Kidney (tissue), 14 donors: ENCODE data around the gene INO80. TPM values are rescaled to one million over a fixed set of nuclear protein-coding genes. Genes with fewer than 3 reads are reported as not detected.

Experiments
- DNase-seq, 5 donors: peaks; one replicate each; pipeline ENCODE4 v3.0.0-alpha.2; 2013 to 2020
- FAIRE-seq: peaks from 2 replicates; lab custom pipeline; 2012; peaks lifted over from hg19 to GRCh38; lab: Jason Lieb, UNC
- H3K27ac ChIP-seq, 2 donors: one replicate each; pipeline ENCODE4 v1.7.0; 2013; ENCODE audit warnings: low read depth in 2 of 2, low read length in 2 of 2, inconsistent platforms in 1 of 2
- H3K27me3 ChIP-seq: one replicate; pipeline ENCODE4 v1.7.1; 2013; ENCODE audit warnings: low read length, inconsistent platforms; ENCODE audit not compliant: control insufficient read depth, insufficient read depth
- H3K36me3 ChIP-seq, 3 donors: one replicate each; pipeline versions ENCODE4 v1.7.0 to v1.7.1; 2013; ENCODE audit warnings: low read length in 3 of 3, control low read depth in 1 of 3, inconsistent platforms in 1 of 3; ENCODE audit not compliant: insufficient read depth in 3 of 3, control insufficient read depth in 2 of 3
- H3K4me1 ChIP-seq, 3 donors: one replicate each; pipeline versions ENCODE4 v1.7.0 to v1.7.1; 2013; ENCODE audit warnings: low read length in 3 of 3, inconsistent platforms in 1 of 3, low read depth in 1 of 3; ENCODE audit not compliant: control insufficient read depth in 2 of 3, insufficient read depth in 2 of 3
- H3K4me3 ChIP-seq, 3 donors: one replicate each; pipeline versions ENCODE4 v1.7.0 to v1.8.1; 2013; ENCODE audit warnings: low read length in 3 of 3, control low read depth in 1 of 3, inconsistent platforms in 1 of 3
- H3K9ac ChIP-seq, 3 donors: one replicate each; pipeline versions ENCODE4 v1.7.0 to v1.7.1; 2013; ENCODE audit warnings: low read length in 3 of 3, control low read depth in 1 of 3, inconsistent platforms in 1 of 3
- H3K9me3 ChIP-seq, 3 donors: one replicate each; pipeline versions ENCODE4 v1.7.0 to v1.7.1; 2013; ENCODE audit warnings: low read length in 3 of 3, control low read depth in 1 of 3, inconsistent platforms in 1 of 3; ENCODE audit not compliant: control insufficient read depth in 2 of 3, insufficient read depth in 1 of 3
- CTCF ChIP-seq: IDR thresholded peaks from 3 replicates; pipeline ENCODE4 v1.5.1; 2012; ENCODE audit warnings: mild to moderate bottlenecking, moderate library complexity, borderline replicate concordance; ENCODE audit not compliant: insufficient read depth; ENCODE audit errors: extremely low read depth
- intact Hi-C: fragments of 100-400 bp; cut with DNase I; formaldehyde crosslinking; loops from one replicate; pipeline ENCODE4 v1.11.1; 2022
- polyA plus RNA-seq: library from polyadenylated mRNA; stranded (reverse); fragments of 350-450 nt; fragmentation: Illumina TruSeq; extraction: RNeasy Lipid Tissue Mini Kit (QIAGEN cat#74804); gene quantifications from one replicate; pipeline ENCODE4 v1.2.3, GENCODE V29; 2014; ENCODE audit warnings: low read depth, low replicate concordance; ENCODE audit not compliant: insufficient read depth
- total RNA-seq: library from RNA; stranded (reverse); fragmentation: NEBNext Ultra II Directional; extraction: Animal tissue kit (Norgen Biotek cat#: 25700); gene quantifications from one replicate; pipeline ENCODE4 v1.2.1, GENCODE V29; 2021
- donor health status: control.
- donor health status: control.
- donor health status: control.
- donor health status: control.
- donor health status: control.
- donor health status: DM: yes; HTN: yes; CAD: no.
- donor health status: Normal renal cell carcinoma (clear cell type).

Gene INO80
- total and polyA plus RNA-seq, 2 donors from 2014 or later: 6.0 to 27.3 TPM

DNA sequence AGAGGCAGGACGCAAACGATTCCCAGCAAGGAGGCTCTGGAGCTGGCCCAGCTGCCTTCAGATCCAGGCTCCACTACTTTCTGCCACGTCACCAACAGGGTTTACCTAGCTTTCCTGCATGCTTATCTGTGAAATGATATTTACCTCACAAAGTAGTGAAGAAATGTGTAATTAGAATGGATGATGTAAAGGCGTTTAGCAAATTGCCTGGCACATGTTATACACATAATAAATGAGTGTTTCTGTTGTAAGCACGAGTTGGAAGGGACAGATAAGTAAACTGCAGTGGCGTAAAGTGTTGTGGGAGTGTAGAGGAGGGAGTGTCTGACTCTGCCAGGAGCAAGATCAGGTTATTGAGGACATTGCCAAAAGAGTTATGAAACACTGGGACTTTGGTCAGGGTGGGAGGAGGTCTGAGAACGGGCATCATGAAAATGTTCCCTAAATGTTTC, 166.3 kb downstream of the INO80 start:
- intact Hi-C loops: no loop called here
- Histone ChIP-seq H3K9ac (no peak overlapping the region), H3K4me3 (no peak overlapping the region), H3K27me3 (peaks cover 2% of the 10 kb centered on the region), H3K9me3 (no peaks in the 10 kb centered on the region), H3K4me1 (peaks cover 0 to 5% (median 4%) of the 10 kb centered on the region in 3 donors), H3K36me3 (no peaks in the 10 kb centered on the region), H3K27ac (no peak overlapping the region)
- TF ChIP-seq CTCF: no peak
- FAIRE-seq (no peak), DNase-seq (no peak)

GRCh38 chr15:40948706-40949473, 167.2 kb downstream of the INO80 start:
- H3K4me3 ChIP-seq: no peak overlapping the region
- FAIRE-seq (no peak), DNase-seq (peak in 1 of 5 donors; percentile 32)
- no peak overlapping the region for H3K9ac ChIP-seq
- H3K9me3 ChIP-seq: no peaks in the 10 kb centered on the region
- H3K27me3 ChIP-seq: no peaks in the 10 kb centered on the region
- no peak overlapping the region for H3K27ac ChIP-seq
- H3K4me1 ChIP-seq: peaks cover 0 to 5% (median 4%) of the 10 kb centered on the region in 3 donors
- H3K36me3 ChIP-seq: no peaks in the 10 kb centered on the region
- intact Hi-C loops: no loop called here
- TF ChIP-seq CTCF: no peak

GRCh38 chr15:40944510-40945296, 171.4 kb downstream of the INO80 start:
- Histone ChIP-seq H3K27me3 (no peaks in the 10 kb centered on the region), H3K27ac (no peak overlapping the region), H3K9ac (no peak overlapping the region), H3K4me1 (peaks cover 0 to 16% (median 9%) of the 10 kb centered on the region in 3 donors), H3K4me3 (no peak overlapping the region), H3K36me3 (no peaks in the 10 kb centered on the region), H3K9me3 (no peaks in the 10 kb centered on the region)
- intact Hi-C loops: no loop called here
- FAIRE-seq (no peak), DNase-seq (no peak)
- no peak for TF ChIP-seq CTCF
